ENCODE data around the gene YIPF6. TPM values are rescaled to one million over a fixed set of nuclear protein-coding genes. Genes with fewer than 3 reads are reported as not detected.

YIPF6 gene
- total and polyA plus RNA-seq, 9 of the 15 experiments (the other 6 are each of a cell fraction or from before 2014, with no cell fraction given) = 7.7 to 44.2 (median 22.4) TPM

- TF ChIP-seq ETV6 (IDR thresholded peaks at IDR 0.05; ENCODE audit: borderline replicate concordance in 1 of 2, low read depth in 2 of 2, low read length in 1 of 2) (no peak), ETV6 (CRISPR knock-in tag; IDR thresholded peaks at IDR 0.05; ENCODE audit: borderline replicate concordance) (no peak), CREB3L1 (IDR thresholded peaks at IDR 0.05; ENCODE audit: borderline replicate concordance, low read depth) (peak; percentile 98), ZNF280A (IDR thresholded peaks at IDR 0.05; ENCODE audit: low read depth, partially characterized antibody) (no peak), MIER1 (IDR thresholded peaks at IDR 0.05; ENCODE audit: low read depth) (no peak), ZNF224 (CRISPR knock-in tag; IDR thresholded peaks at IDR 0.05) (no peak), C11orf30 (IDR thresholded peaks at IDR 0.05; ENCODE audit: low read depth) (peak; percentile 97), TSHZ1 (CRISPR knock-in tag; IDR thresholded peaks at IDR 0.05) (no peak), ARID1B (IDR thresholded peaks at IDR 0.05) (peak; percentile 8; the same call in 1 of the 2 replicates), PCBP1 (IDR thresholded peaks at IDR 0.05; ENCODE audit: low read depth, low read length, poor library complexity, severe bottlenecking) (no peak), HCFC1 (IDR thresholded peaks at IDR 0.05; ENCODE audit: low read depth, low read length) (peak; percentile 75), E2F1 (CRISPR knock-in tag; IDR thresholded peaks at IDR 0.05) (peak; percentile 42; the same call in 1 of the 2 replicates), HIVEP1 (CRISPR knock-in tag; IDR thresholded peaks at IDR 0.05) (no peak), ATF1 (CRISPR knock-in tag; IDR thresholded peaks at IDR 0.05) (peak; percentile 84), ATF1 (tag; IDR thresholded peaks at IDR 0.05) (peak; percentile 98), ZNF184 (CRISPR knock-in tag; IDR thresholded peaks at IDR 0.05) (no peak), BHLHE40 (IDR thresholded peaks at IDR 0.05; ENCODE audit: low read length) (peak; percentile 76), NR2C2 (CRISPR knock-in tag; IDR thresholded peaks at IDR 0.05) (peak; percentile 52; the same call in 1 of the 2 replicates), NR2C2 (tag; IDR thresholded peaks at IDR 0.05) (peak; percentile 90), NFRKB (IDR thresholded peaks at IDR 0.05; ENCODE audit: low read depth) (peak; percentile 93), SOX6 (IDR thresholded peaks at IDR 0.05) (peak; percentile 17; the same call in 1 of the 2 replicates), HLTF (IDR thresholded peaks at IDR 0.05) (no peak)
Observed at GRCh38 chrX:68498508-68499379, at the start of gene YIPF6 (continued).

Measured in K562 (cell line).